Ammon's horn (tissue), 1 donor: Measurements from ENCODE around the gene P4HTM.

Experiments used
- DNase-seq: peaks from one replicate; pipeline ENCODE4 v3.0.0-alpha.2; 2016; ENCODE audit warnings: low spot score

Gene P4HTM

GRCh38 chr3:49025005-49025792 lies 35.2 kb downstream of the P4HTM start:
- no peak for DNase-seq

- no peak for DNase-seq
These were observed 35.9 kb downstream of the P4HTM start for GRCh38 chr3:49025793-49026520.

- DNase-seq = no peak
These were observed 36.5 kb downstream of the P4HTM start for GRCh38 chr3:49026536-49026935.

- DNase-seq = no peak
These were observed 37.6 kb downstream of the P4HTM start for GRCh38 chr3:49027634-49028033.

GRCh38 chr3:49028298-49028672 lies 38.2 kb downstream of the P4HTM start:
- DNase-seq = no peak

GRCh38 chr3:49028673-49029562 lies 38.9 kb downstream of the P4HTM start, which contains the start of gene IMPDH2:
Gene IMPDH2, minus strand, starts transcription at chr3:49029398. Its CDS starts 48 bp downstream, at chr3:49029350.
- DNase-seq = peak; percentile 98

GRCh38 chr3:49029563-49029884 lies 39.5 kb downstream of the P4HTM start:
- no peak for DNase-seq

GRCh38 chr3:49030321-49030720 lies 40.3 kb downstream of the P4HTM start:
- no peak for DNase-seq

- no peak for DNase-seq
These were observed 42.7 kb downstream of the P4HTM start for GRCh38 chr3:49032646-49033304.

- DNase-seq = no peak
These were observed 44.6 kb downstream of the P4HTM start for GRCh38 chr3:49034650-49035049.

GRCh38 chr3:49035281-49035680 lies 45.2 kb downstream of the P4HTM start:
- DNase-seq = no peak

GRCh38 chr3:49053543-49053942 lies 63.5 kb downstream of the P4HTM start:
- DNase-seq = no peak

GRCh38 chr3:49054344-49054862 lies 64.4 kb downstream of the P4HTM start:
- DNase-seq = no peak
